Thyroid gland (tissue), 4 donors: ENCODE measurements around the gene ITIH1. TPM values are rescaled to one million over a fixed set of nuclear protein-coding genes. Genes with fewer than 3 reads are reported as not detected.

Experiments used
- DNase-seq, 2 donors: peaks; one replicate each; pipeline ENCODE4 v3.0.0-alpha.2; 2019
- H3K27ac ChIP-seq, 3 donors: fragments of 200-600 bp; sonication (generic); 1 replicate in 2 of 3; 2 replicates in 1 of 3; pipeline ENCODE4 v1.5.1; 2016 to 2019; ENCODE audit warnings: mild to moderate bottlenecking in 1 of 3, moderate library complexity in 1 of 3
- H3K27me3 ChIP-seq: fragments of 200-600 bp; sonication (generic); one replicate; pipeline ENCODE4 v1.5.1; 2019
- H3K36me3 ChIP-seq, 2 donors: fragments of 200-600 bp; sonication (generic); one replicate each; pipeline ENCODE4 v1.5.1; 2016 to 2019
- H3K4me1 ChIP-seq, 2 donors: fragments of 200-600 bp; sonication (generic); one replicate each; pipeline ENCODE4 v1.5.1; 2017 to 2019
- H3K4me3 ChIP-seq, 3 donors: fragments of 200-600 bp; sonication (generic); replicated peaks in 1 of 3; 1 replicate in 2 of 3; 2 replicates in 1 of 3; pipeline ENCODE4 v1.5.1; 2016; ENCODE audit warnings: mild to moderate bottlenecking in 1 of 3
- H3K9me3 ChIP-seq: fragments of 200-600 bp; sonication (generic); one replicate; pipeline ENCODE4 v1.5.1; 2017
- POLR2A ChIP-seq, 2 donors: fragments of 450-650 bp; IDR thresholded peaks; one replicate each; pipeline ENCODE4 v1.6.1; 2017; ENCODE audit warnings: antibody characterized with exemption in 2 of 2, mild to moderate bottlenecking in 2 of 2, moderate library complexity in 1 of 2
- WGBS, 2 donors: methylation state at CpG; one replicate each; pipeline ENCODE4 v1.1.5; 2017; 5-methylcytosine and 5-hydroxymethylcytosine counted together
- intact Hi-C: fragments of 100-400 bp; cut with DNase I; formaldehyde crosslinking; loops from one replicate; pipeline ENCODE4 v1.15.1; 2023
- total RNA-seq, 4 donors: library from RNA; depleted of rRNA; stranded (reverse); fragments of >200 nt; gene quantifications; one replicate each; pipeline ENCODE4 v1.2.3, GENCODE V29; 2016
- TF ChIP-seq, protein P1 (sequence below), 6 experiments: fragments of 200-600 bp in 3 of 6; fragments of 450-650 bp in 3 of 6; sonication (generic) in 3 of 6; IDR thresholded peaks; one replicate each; pipeline ENCODE4 v1.5.1; 2016 to 2019; ENCODE audit warnings: antibody characterized with exemption in 6 of 6, mild to moderate bottlenecking in 2 of 6, inconsistent platforms in 1 of 6, moderate library complexity in 1 of 6

The ITIH1 gene
- total RNA-seq, 4 donors from 2014 or later = not detected

DNA sequence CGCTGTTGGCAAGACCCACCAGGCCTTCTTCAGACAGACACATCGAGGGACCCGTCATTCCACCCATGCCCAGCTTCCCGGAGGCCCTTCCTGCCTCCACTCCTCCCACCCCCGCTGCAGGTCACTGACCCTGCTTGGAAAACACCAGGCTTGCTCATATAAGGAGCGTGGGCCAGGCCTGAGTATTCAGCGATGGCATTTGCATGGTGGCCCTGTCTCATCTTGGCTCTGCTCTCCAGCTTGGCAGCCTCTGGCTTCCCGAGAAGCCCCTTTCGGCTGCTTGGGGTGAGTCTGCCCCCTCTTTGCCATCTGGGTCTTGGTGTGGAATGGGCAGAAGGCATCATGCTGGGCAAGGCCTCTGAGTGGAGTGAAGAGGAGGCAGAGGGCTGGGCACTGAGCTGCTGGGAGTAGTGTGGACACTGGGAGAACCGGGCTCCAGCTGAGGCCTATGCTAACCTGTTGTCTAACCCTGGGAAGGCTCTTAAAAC is 17.3 kb downstream of the ITIH1 start, which contains the start of gene ITIH3:
ITIH3 (plus strand) TSS at position 185 of the 488 bp plus-strand sequence; CDS start at position 193, 8 bp downstream.
- no peaks in the 10 kb centered on the region for H3K27me3 ChIP-seq
- TF ChIP-seq, protein P1, sequence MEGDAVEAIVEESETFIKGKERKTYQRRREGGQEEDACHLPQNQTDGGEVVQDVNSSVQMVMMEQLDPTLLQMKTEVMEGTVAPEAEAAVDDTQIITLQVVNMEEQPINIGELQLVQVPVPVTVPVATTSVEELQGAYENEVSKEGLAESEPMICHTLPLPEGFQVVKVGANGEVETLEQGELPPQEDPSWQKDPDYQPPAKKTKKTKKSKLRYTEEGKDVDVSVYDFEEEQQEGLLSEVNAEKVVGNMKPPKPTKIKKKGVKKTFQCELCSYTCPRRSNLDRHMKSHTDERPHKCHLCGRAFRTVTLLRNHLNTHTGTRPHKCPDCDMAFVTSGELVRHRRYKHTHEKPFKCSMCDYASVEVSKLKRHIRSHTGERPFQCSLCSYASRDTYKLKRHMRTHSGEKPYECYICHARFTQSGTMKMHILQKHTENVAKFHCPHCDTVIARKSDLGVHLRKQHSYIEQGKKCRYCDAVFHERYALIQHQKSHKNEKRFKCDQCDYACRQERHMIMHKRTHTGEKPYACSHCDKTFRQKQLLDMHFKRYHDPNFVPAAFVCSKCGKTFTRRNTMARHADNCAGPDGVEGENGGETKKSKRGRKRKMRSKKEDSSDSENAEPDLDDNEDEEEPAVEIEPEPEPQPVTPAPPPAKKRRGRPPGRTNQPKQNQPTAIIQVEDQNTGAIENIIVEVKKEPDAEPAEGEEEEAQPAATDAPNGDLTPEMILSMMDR (IDR thresholded peaks at IDR 0.05) = no peak
- no peak for TF ChIP-seq POLR2A (IDR thresholded peaks at IDR 0.05)
- intact Hi-C loops = no loop called here
- H3K27ac ChIP-seq = no peak within 1 kb of the TSS
- 65 to 79% methylated on average over 8 to 10 of the region's 10 CpGs for WGBS, 2 donors
- peaks cover 0 to 5% of the 10 kb centered on the region in 2 donors for H3K4me1 ChIP-seq
- H3K4me3 ChIP-seq = no peak within 1 kb of the TSS
- H3K36me3 ChIP-seq = no peaks in the 10 kb centered on the region
- DNase-seq = no peak
- no peaks in the 10 kb centered on the region for H3K9me3 ChIP-seq

DNA sequence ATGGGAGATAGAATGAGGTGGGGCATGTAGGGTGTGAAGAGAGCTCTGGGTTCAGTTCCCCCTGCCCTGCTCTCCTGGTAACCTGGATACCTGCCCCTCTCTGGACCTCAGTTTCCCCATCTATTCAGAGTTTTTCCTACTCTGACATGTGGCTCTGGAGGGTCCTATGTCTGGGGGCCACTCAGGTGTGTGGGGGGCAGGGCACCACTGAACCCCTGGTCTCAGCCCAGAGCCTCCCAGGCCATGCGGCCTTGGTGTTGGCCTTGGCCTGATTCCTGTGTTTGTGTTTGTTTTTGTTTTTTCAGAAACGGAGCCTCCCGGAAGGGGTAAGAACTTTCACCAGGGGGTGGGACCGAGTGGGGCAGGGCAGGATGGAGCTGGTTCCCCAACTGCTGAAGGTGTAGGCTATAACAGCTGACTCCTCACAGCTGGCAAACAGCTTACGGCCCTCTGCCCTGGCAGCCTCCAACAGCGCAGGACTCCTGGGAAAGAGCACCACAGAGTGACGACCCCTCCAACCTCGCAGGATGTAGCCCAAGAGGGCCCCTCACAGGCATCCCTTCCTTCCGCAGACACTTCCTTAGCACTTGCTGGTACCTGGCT is 18.0 kb downstream of the ITIH1 start:
- no peaks in the 10 kb centered on the region for H3K9me3 ChIP-seq
- H3K27ac ChIP-seq = no peak overlapping the region
- no peaks in the 10 kb centered on the region for H3K27me3 ChIP-seq
- 60 to 66% methylated on average over 7 to 9 of the region's 9 CpGs for WGBS, 2 donors
- H3K4me1 ChIP-seq = peaks cover 0 to 5% of the 10 kb centered on the region in 2 donors
- intact Hi-C loops = no loop called here
- no peak overlapping the region for H3K4me3 ChIP-seq
- H3K36me3 ChIP-seq = no peaks in the 10 kb centered on the region
- DNase-seq = no peak
- TF ChIP-seq, protein P1 (IDR thresholded peaks at IDR 0.05) = no peak
- no peak for TF ChIP-seq POLR2A (IDR thresholded peaks at IDR 0.05)

DNA sequence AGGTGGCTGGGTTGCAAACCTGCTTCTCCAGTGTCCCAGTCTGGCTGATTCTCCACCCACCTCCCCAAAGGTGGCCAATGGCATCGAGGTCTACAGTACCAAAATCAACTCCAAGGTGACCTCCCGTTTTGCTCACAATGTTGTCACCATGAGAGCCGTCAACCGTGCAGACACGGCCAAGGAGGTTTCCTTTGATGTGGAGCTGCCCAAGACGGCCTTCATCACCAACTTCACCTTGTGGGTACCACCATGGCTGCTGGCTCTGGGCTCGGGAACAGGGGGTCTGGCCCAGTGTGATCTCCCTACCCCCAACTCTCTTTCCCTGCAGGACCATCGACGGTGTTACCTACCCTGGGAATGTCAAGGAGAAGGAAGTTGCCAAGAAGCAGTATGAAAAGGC is 19.0 kb downstream of the ITIH1 start:
- Histone ChIP-seq H3K27ac (no peak overlapping the region), H3K4me3 (no peak overlapping the region), H3K4me1 (peaks cover 0 to 5% of the 10 kb centered on the region in 2 donors), H3K27me3 (no peaks in the 10 kb centered on the region), H3K9me3 (no peaks in the 10 kb centered on the region), H3K36me3 (no peaks in the 10 kb centered on the region)
- no peak for DNase-seq
- 89 to 94% methylated on average over 6 to 9 of the region's 9 CpGs for WGBS, 2 donors
- intact Hi-C loops = no loop called here
- no peak for TF ChIP-seq POLR2A (IDR thresholded peaks at IDR 0.05)
- TF ChIP-seq, protein P1 (IDR thresholded peaks at IDR 0.05) = no peak

DNA sequence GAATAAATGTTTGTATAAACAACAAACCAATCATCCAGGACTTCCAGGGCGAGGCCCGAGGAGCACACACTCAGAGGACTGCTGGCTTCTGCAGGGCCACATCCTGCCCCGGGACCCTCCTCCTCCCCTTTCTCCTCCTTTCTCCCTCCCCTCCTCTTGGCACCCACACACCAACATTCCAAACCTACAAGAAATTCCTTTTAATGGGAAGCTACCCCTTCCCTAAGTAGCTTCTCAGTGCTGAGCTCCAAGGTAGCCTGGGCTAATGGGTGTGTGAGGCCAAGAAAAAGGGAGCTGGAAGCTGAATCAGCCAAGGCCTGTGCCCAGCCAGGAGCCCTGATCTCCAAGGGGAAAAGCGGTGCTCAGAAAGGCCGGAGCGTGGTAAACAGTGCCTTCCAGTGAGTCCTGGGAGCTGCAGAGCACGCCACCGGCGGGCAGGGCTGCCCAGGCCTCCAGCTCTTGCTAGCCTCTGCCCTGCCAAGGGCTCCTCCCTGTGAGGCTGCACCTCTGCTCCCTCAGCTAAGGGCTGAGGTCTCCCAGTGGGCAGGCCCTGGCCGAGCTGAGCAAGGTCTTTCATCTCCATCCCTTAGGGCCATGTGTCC is 21.1 kb downstream of the ITIH1 start:
- no peak for DNase-seq
- WGBS, 2 donors = 59 to 81% methylated on average over 4 to 10 of the region's 10 CpGs
- no peak overlapping the region for H3K27ac ChIP-seq
- no peaks in the 10 kb centered on the region for H3K27me3 ChIP-seq
- TF ChIP-seq, protein P1 (IDR thresholded peaks at IDR 0.05) = no peak
- TF ChIP-seq POLR2A (IDR thresholded peaks at IDR 0.05) = no peak
- peaks cover 0 to 5% of the 10 kb centered on the region in 2 donors for H3K4me1 ChIP-seq
- no peak overlapping the region for H3K4me3 ChIP-seq
- no peaks in the 10 kb centered on the region for H3K36me3 ChIP-seq
- no peaks in the 10 kb centered on the region for H3K9me3 ChIP-seq
- intact Hi-C loops = no loop called here

DNA sequence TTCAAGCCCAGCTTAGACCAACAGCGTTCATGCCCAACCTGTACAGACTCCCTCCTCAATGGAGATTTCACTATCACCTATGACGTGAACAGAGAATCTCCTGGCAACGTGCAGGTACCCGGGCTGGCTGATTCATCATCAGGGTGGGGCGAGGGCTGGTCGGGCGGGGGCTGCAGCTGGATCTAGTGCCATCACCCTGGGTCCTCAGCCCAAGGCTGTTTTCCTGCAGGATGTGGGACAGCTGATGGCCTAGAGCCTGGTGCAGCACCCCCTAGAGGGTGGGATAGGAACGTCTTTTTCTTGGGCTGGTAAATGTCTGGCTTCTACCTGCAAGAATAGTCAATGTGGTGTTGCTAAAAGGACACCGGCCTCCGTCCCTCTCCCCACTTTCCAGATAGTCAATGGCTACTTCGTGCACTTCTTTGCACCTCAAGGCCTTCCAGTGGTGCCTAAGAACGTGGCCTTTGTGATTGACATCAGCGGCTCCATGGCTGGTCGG is 21.6 kb downstream of the ITIH1 start:
- intact Hi-C loops = no loop called here
- Histone ChIP-seq H3K36me3 (no peaks in the 10 kb centered on the region), H3K27ac (no peak overlapping the region), H3K27me3 (no peaks in the 10 kb centered on the region), H3K9me3 (no peaks in the 10 kb centered on the region), H3K4me3 (no peak overlapping the region), H3K4me1 (peaks cover 0 to 5% of the 10 kb centered on the region in 2 donors)
- 57 to 60% methylated on average over 11 to 12 of the region's 14 CpGs for WGBS, 2 donors
- TF ChIP-seq, protein P1 (IDR thresholded peaks at IDR 0.05) = peak in 2 of 6 experiments; percentile 16 to 35
- no peak for TF ChIP-seq POLR2A (IDR thresholded peaks at IDR 0.05)
- no peak for DNase-seq
